IPS DF 6.9 (cell line): ENCODE results near the gene COL18A1.

Source experiments
- DNase-seq: peaks from one replicate; pipeline ENCODE4 v3.0.0-alpha.2; 2013; ENCODE audit warnings: low read depth, low spot score
- H3K27ac ChIP-seq: one replicate; pipeline ENCODE4 v1.5.1; 2013; ENCODE audit warnings: low read length, control low read depth
- H3K27me3 ChIP-seq: 2 replicates; pipeline ENCODE4 v1.6.1; 2013; ENCODE audit warnings: mild to moderate bottlenecking, low read length; ENCODE audit not compliant: control insufficient read depth, insufficient read depth
- H3K36me3 ChIP-seq: 2 replicates; pipeline ENCODE4 v1.6.1; 2013; ENCODE audit warnings: low read length; ENCODE audit not compliant: control insufficient read depth, insufficient read depth
- H3K4me1 ChIP-seq: 2 replicates; pipeline ENCODE4 v1.6.1; 2013; ENCODE audit warnings: low read length; ENCODE audit not compliant: control insufficient read depth, insufficient read depth
- H3K4me3 ChIP-seq: 2 replicates; pipeline ENCODE4 v1.5.1; 2013; ENCODE audit warnings: mild to moderate bottlenecking, low read length
- H3K9me3 ChIP-seq: 2 replicates; pipeline ENCODE4 v1.6.1; 2013; ENCODE audit warnings: low read length, inconsistent platforms; ENCODE audit not compliant: control insufficient read depth, insufficient read depth
- WGBS: extraction: QIAGEN DNeasy Blood & Tissue Kit; methylation state at CpG from one replicate; pipeline ENCODE4 v1.1.7; 2013; ENCODE audit warnings: mixed read lengths, missing lambda C conversion rate; ENCODE audit not compliant: insufficient read length, insufficient coverage; 5-methylcytosine and 5-hydroxymethylcytosine counted together

Gene COL18A1

DNA sequence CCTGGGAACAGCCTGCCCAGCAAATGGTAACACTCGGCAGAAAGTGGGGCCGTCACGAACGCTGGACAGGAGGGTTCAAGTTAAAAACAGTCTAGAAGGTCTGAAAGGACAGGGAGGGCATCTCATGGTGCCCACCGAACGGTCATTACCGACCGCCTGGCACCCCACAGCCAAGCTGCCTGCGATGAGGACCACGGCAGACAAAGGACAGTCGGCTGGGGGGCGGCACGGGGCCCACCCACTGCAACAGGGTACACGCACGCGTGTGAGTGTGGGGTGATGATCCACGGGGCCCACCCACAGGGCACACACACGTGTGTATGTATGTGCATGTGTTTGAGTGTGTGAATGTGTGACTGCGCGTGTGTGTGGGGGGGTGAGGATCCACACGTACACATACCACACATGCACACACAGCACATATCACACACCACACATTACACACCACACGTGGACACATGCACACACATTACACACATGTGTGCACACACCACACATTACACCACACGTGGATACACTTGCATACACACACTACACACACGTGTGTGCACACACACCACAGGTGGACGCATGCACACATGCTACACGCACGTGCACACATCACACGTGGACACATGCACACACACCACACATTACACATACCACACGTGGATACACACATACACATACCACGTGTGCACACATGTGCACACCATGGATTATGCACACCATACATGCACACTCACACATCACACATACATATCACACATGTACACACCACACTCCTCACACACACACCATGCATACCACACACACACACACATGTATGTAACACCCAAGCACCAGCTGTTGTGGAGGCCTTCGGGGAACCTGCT lies 74.1 kb downstream of the COL18A1 start:
- Histone ChIP-seq H3K9me3 (no peaks in the 10 kb centered on the region), H3K4me1 (no peaks in the 10 kb centered on the region), H3K36me3 (peaks cover 78% of the 10 kb centered on the region), H3K27me3 (no peaks in the 10 kb centered on the region), H3K4me3 (no peak overlapping the region), H3K27ac (no peak overlapping the region)
- DNase-seq, result no peak
- no CpG with 5 or more reads among the region's 31 CpGs for WGBS

DNA sequence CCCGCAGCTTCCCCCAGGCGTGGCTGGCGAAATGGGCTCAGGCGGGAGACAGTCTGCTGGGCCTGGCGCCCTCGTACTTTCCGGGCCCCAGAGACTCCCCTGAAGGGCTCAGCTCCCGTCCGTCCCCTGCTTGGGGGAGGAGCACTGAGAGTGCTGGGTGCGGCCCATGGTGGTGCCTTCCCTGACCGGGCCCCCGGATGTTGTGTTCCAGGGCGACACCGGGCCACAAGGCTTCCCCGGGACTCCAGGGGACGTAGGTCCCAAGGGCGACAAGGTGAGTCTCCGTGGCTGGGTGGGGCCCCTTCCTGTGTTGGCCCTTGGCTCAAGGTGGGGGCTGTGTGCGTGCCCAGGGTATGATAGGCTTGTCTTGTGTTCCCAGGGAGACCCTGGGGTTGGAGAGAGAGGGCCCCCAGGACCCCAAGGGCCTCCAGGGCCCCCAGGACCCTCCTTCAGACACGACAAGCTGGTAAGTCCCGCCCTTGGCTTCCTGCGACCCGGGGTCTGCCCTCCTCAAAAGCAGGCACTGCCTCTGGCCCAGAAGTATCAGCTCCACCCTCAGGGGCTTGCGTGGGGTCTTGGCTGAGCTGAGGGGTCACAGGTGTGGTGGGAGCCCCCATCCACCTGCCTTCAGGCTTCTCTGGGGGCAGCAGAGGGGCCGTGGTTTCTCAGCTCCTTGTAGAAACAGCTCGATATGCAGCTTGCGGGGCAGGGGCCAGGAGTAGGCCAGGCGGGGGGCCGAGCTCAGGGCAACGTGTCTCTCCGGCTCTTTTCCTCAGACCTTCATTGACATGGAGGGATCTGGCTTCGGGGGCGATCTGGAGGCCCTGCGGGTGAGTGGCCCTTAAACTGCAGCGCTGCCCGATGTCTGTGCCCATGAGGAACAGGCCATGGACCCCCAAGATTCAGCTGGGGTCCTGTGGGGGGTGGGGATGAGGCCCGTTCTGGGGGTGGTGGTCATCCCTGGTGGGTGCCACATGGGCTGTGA lies 75.0 kb downstream of the COL18A1 start:
- no peak for DNase-seq
- no peaks in the 10 kb centered on the region for H3K9me3 ChIP-seq
- no peaks in the 10 kb centered on the region for H3K4me1 ChIP-seq
- H3K27ac ChIP-seq, result no peak overlapping the region
- WGBS, result no CpG with 5 or more reads among the region's 37 CpGs
- no peak overlapping the region for H3K4me3 ChIP-seq
- peaks cover 77% of the 10 kb centered on the region for H3K36me3 ChIP-seq
- H3K27me3 ChIP-seq, result no peaks in the 10 kb centered on the region

DNA sequence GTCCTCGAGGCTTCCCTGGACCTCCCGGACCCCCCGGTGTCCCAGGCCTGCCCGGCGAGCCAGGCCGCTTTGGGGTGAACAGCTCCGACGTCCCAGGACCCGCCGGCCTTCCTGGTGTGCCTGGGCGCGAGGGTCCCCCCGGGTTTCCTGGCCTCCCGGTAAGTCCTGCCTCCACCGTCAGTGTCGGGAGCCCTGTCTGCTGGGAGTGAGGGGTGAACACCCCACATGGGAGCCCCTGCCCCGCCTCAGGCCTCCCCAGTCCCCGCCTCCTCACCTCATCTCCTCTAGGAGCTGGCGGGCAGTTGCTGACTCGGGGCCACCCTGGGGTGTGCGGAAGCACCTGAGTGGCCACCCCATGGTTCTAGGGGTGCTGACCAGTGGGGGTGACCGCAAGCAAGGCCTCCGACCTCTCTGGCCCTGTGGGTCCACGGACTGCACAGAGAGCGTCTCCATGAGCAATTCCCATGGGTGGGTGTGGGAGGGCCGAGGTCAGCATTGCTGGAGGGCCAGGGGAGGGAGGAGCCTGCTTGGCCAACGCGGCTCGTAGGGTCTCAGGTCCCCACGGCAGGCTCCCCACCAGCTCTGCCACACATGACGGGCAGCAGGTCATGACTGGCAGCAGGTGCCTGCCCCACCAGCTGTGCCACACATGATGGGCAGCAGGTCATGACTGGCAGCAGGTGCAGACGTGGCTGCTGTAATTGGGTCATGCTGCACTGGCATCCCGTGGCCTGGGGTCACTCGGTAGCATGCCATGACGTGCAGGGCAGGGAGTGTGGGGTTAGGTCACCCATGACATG lies 75.9 kb downstream of the COL18A1 start:
- no CpG with 5 or more reads among the region's 35 CpGs for WGBS
- Histone ChIP-seq H3K27ac (no peak overlapping the region), H3K9me3 (no peaks in the 10 kb centered on the region), H3K4me1 (no peaks in the 10 kb centered on the region), H3K27me3 (no peaks in the 10 kb centered on the region), H3K4me3 (no peak overlapping the region), H3K36me3 (peaks cover 71% of the 10 kb centered on the region)
- no peak for DNase-seq

DNA sequence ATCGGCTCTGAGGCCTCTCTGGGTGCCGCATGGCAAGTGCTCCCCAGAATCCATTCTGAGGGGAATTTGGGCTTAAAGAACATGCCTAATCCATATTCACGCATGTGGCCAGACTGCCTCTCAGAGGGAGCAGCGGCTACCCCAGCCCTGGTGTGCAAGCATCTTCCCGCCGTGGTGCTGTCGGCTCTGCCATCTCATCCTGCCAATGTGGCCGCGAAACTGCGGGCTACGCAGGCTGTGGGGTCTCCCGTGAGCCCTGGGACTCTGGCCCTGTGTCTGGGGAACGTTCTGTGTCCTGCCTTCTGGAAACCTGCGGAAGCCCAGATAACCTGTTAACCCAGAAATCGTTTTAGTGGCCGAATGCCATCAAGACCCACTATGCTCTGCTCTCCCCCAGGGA lies 76.6 kb downstream of the COL18A1 start:
- Histone ChIP-seq H3K4me3 (no peak overlapping the region), H3K9me3 (no peaks in the 10 kb centered on the region), H3K4me1 (no peaks in the 10 kb centered on the region), H3K27ac (no peak overlapping the region), H3K36me3 (peaks cover 67% of the 10 kb centered on the region), H3K27me3 (no peaks in the 10 kb centered on the region)
- DNase-seq, result no peak
- WGBS, result no CpG with 5 or more reads among the region's 16 CpGs

DNA sequence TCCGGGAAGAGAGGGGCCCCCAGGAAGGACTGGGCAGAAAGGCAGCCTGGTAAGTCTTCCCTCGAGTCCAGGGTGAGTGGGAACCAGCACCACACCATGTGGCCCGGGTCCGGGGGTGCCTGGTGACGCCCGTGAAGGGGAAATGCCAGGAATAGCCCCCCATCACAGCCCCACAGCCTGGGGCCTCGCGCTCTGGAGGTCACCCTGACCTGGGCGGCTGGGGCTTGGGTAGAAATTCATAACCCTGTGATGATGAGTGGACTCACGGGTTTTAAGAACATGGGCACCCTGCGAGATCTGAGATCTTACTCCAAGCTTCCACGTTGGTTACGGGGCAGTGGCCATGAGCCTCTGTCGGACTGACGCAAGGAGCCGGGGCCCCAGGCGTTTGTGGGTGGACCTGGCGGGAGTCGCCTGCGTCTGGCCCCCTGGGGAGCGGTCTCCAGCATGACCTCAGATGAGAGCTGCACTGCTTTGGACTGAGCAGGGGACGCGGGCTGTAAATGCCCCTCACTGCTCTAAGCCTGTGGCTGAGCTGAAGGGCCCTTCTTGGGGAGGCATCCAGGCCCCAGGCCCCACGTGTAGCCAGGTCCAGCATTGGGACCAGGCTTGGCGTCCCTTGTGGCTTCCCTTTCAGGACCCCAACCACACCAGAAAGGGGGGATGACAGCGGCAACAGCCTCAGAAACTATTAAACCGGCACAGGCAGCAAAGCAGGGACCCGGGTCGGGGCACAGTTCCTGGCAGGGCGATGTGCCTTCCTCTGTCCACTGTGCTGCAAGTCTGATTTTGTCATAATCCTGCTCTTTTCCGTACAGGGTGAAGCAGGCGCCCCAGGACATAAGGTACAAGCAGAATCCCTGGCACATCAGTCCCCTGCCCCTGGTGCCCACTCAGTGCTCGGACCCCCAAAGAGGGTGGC lies 77.3 kb downstream of the COL18A1 start:
- H3K36me3 ChIP-seq, result peaks cover 68% of the 10 kb centered on the region
- no peaks in the 10 kb centered on the region for H3K9me3 ChIP-seq
- no peak overlapping the region for H3K4me3 ChIP-seq
- H3K27ac ChIP-seq, result no peak overlapping the region
- WGBS, result no CpG with 5 or more reads among the region's 33 CpGs
- no peaks in the 10 kb centered on the region; the same call in 1 of the 2 replicates for H3K4me1 ChIP-seq
- DNase-seq, result no peak
- no peaks in the 10 kb centered on the region for H3K27me3 ChIP-seq

DNA sequence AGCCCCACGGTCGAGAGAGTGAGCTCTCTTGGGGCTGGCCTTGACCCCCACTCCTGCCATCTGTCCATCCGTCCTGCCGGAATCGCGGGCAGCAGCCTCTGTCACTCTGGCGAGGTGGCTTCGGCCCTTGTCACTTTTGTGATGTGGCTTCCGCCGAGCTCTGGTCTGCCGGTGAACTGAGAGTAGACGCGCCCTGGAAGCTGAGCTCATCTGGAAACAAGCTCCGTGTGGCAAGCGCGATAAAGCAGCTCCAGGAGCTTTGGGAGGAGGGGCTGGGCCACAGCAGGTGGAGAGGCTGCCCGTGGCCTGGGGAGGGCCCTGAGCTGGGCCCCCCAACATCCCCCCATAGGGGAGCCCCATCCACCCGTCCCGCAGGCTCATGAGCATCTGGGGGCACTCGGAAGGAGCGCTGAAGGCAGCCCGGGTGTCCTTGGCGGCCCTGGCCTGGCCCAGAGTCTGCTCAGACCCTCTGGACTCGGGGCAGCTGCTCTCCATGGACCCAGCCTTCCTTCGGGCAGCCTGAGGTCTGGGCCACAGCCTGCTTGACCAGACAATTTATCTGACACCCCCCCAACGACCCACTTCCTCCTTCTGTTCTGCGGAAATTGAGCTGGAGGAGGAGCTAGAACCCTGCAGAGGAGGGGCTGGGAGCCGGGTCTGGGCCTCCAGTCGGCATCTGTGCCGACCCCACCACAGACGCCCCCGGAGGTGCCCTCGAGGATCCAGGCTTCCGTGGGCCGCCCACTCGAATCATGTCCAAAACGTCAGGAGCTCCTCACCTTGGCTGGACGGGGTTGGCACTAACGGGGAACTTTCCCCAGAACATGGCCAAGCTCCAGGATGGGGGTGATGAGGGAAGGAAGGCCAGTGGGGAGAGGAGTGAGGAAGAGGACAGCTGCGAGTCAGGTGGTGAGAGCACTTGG lies 78.2 kb downstream of the COL18A1 start:
- DNase-seq, result no peak
- Histone ChIP-seq H3K4me1 (no peaks in the 10 kb centered on the region; the same call in 1 of the 2 replicates), H3K4me3 (no peak overlapping the region), H3K36me3 (peaks cover 62% of the 10 kb centered on the region), H3K27me3 (no peaks in the 10 kb centered on the region), H3K9me3 (no peaks in the 10 kb centered on the region), H3K27ac (no peak overlapping the region)
- no CpG with 5 or more reads among the region's 40 CpGs for WGBS

DNA sequence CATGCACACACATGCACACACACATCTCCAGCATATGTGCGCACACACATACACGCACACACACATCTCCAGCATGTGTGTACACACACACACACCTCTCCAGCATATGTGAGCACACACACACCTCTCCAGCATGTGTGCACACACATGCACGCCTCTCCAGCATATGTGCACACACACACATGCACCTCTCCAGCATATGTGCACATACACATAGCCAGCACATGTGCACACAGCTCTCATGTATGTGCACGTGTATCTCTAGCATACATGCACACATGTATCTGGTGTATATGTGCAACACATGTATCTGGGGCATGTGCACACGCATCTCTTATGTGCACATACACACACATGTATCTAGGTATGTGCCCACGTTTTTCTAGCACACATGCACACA lies 79.4 kb downstream of the COL18A1 start:
- WGBS, result no CpG with 5 or more reads among the region's 6 CpGs
- Histone ChIP-seq H3K36me3 (peaks cover 51% of the 10 kb centered on the region), H3K4me3 (no peak overlapping the region), H3K4me1 (peaks cover 2% of the 10 kb centered on the region; the same call in 1 of the 2 replicates), H3K27ac (no peak overlapping the region), H3K27me3 (no peaks in the 10 kb centered on the region), H3K9me3 (no peaks in the 10 kb centered on the region)
- DNase-seq, result no peak

DNA sequence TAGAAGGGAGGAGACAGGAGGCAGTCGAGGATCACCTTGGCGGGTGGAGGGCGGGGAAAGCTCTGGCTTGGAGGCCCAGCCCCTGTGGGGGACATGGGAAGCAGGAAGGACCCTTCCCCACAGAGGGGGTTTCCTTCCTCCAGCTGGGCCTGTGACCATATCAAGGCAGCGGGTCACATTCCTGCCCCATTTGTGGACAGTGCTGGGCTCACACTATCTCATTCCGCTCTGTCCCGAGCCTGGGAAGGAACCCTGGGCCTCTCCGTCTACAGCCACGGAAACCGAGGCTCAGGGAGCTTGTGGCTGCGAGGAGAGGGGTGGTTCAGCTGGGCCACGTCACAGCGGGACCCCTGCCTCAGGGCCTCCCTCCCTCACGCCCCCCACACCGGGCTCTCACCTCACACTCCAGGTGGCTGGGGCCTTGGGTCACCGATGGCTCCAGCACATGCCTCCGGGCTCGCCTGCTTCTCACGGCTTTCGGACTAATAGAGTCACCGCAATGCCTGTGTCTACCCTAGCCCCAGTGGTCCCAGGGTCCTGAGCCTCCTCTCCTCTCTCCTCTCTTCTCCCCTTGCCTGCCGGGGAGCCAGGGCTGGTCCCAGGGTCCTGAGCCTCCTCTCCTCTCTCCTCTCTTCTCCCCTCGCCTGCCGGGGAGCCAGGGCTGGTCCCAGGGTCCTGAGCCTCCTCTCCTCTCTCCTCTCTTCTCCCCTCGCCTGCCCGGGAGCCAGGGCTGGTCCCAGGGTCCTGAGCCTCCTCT lies 80.9 kb downstream of the COL18A1 start:
- H3K36me3 ChIP-seq, result peaks cover 46% of the 10 kb centered on the region
- no peak overlapping the region for H3K4me3 ChIP-seq
- WGBS, result no CpG with 5 or more reads among the region's 25 CpGs
- H3K27me3 ChIP-seq, result no peaks in the 10 kb centered on the region
- H3K27ac ChIP-seq, result no peak overlapping the region
- no peaks in the 10 kb centered on the region for H3K9me3 ChIP-seq
- H3K4me1 ChIP-seq, result peaks cover 5% of the 10 kb centered on the region; the same call in 1 of the 2 replicates
- DNase-seq, result no peak
